A673 (cell line): Measurements from ENCODE around the gene RASSF8. TPM values are rescaled to one million over a fixed set of nuclear protein-coding genes. Genes with fewer than 3 reads are reported as not detected.

Experiments
- BruUV-seq: library from RNA; stranded (reverse); fragments of 400-500 nt; replicated peaks from 2 replicates; lab custom pipeline; 2021; lab: Mats Ljungman, UMichigan
- CTCF ChIA-PET: fragments of 300-600 bp; sonication (Branson Sonifier 250); formaldehyde crosslinking; loops from one replicate; lab custom pipeline; 2022; ENCODE audit warnings: antibody characterized with exemption; lab: Charles Lee
- POLR2A ChIA-PET: fragments of 300-600 bp; sonication (Branson Sonifier 250); formaldehyde crosslinking; loops from one replicate; lab custom pipeline; 2022; ENCODE audit warnings: antibody characterized with exemption; ENCODE audit not compliant: low non-redundant PET; lab: Charles Lee
- DNase-seq: peaks from one replicate; pipeline ENCODE4 v3.0.0-alpha.2; 2015; ENCODE audit warnings: low spot score
- H3K27ac ChIP-seq: fragments of 200-600 bp; sonication (generic); 2 replicates; pipeline ENCODE4 v1.5.1; 2016; ENCODE audit warnings: mixed run types, low read depth, mild to moderate bottlenecking, mixed read lengths, antibody characterized with exemption, low read length; ENCODE audit not compliant: poor library complexity, severe bottlenecking
- H3K27me3 ChIP-seq: fragments of 200-600 bp; sonication (generic); replicated peaks from 2 replicates; pipeline ENCODE4 v1.6.1; 2017; ENCODE audit warnings: mixed run types, low read depth, mild to moderate bottlenecking, mixed read lengths, antibody characterized with exemption, low read length; ENCODE audit not compliant: insufficient read depth, poor library complexity
- H3K36me3 ChIP-seq: fragments of 200-600 bp; sonication (generic); 2 replicates; pipeline ENCODE4 v1.6.1; 2016; ENCODE audit warnings: mixed run types, mild to moderate bottlenecking, mixed read lengths, antibody characterized with exemption, low read length; ENCODE audit not compliant: insufficient read depth, poor library complexity, severe bottlenecking
- H3K4me1 ChIP-seq: fragments of 200-600 bp; sonication (generic); 2 replicates; pipeline ENCODE4 v1.6.1; 2017; ENCODE audit warnings: mixed run types, mild to moderate bottlenecking, mixed read lengths, antibody characterized with exemption, low read length; ENCODE audit not compliant: insufficient read depth, poor library complexity, severe bottlenecking
- H3K4me3 ChIP-seq: fragments of 200-600 bp; sonication (generic); 2 replicates; pipeline ENCODE4 v1.5.1; 2016; ENCODE audit warnings: low read depth, mixed run types, mild to moderate bottlenecking, mixed read lengths, low read length; ENCODE audit not compliant: poor library complexity, severe bottlenecking
- H3K9me3 ChIP-seq: fragments of 200-600 bp; sonication (generic); 2 replicates; pipeline ENCODE4 v1.6.1; 2016; ENCODE audit warnings: mixed run types, low read depth, mild to moderate bottlenecking, mixed read lengths, antibody characterized with exemption, low read length; ENCODE audit not compliant: poor library complexity, severe bottlenecking
- CTCF ChIP-seq: fragments of 300-800, 200-600 bp; sonication (generic); conservative IDR thresholded peaks from 2 replicates; pipeline ENCODE4 v1.5.1; 2017; ENCODE audit warnings: low read depth, mild to moderate bottlenecking, antibody characterized with exemption, low read length, moderate library complexity, mixed read lengths
- EZH2 ChIP-seq: fragments of 200-600 bp; sonication (generic); IDR thresholded peaks from 2 replicates; pipeline ENCODE4 v1.6.1; 2017; ENCODE audit warnings: borderline replicate concordance, low read depth, mild to moderate bottlenecking, mixed read lengths, antibody characterized with exemption, low read length; ENCODE audit not compliant: poor library complexity, severe bottlenecking
- intact Hi-C: fragments of 100-400 bp; cut with micrococcal nuclease; formaldehyde crosslinking; loops from one replicate; pipeline ENCODE4 v1.10.0; 2022; ENCODE audit not compliant: unreplicated experiment
- total RNA-seq: library from RNA; stranded (reverse); gene quantifications from 2 replicates; pipeline ENCODE4 v1.2.3, GENCODE V29; 2021

RASSF8 gene
- total RNA-seq, 1 experiment from 2014 or later, result 23.1 TPM

GRCh38 chr12:26114720-26115401 lies 156.4 kb downstream of the RASSF8 start:
- Histone ChIP-seq H3K27ac (peak overlapping the region; percentile 67), H3K4me3 (peak overlapping the region; percentile 63), H3K9me3 (no peaks in the 10 kb centered on the region), H3K36me3 (no peaks in the 10 kb centered on the region), H3K27me3 (no peaks in the 10 kb centered on the region), H3K4me1 (peaks cover 18% of the 10 kb centered on the region)
- no peak for DNase-seq
- POLR2A ChIA-PET, result interaction anchor here (0.6 kb wide), 1 partner anchor 537 kb away, joined by 3 read pairs; no protein-coding TSS in a partner anchor
- BruUV-seq, result no TSS peak
- CTCF ChIA-PET, result interaction anchor here (1.4 kb wide), 1 partner anchor 587 kb away, joined by 3 read pairs; no protein-coding TSS in a partner anchor
- intact Hi-C loops, result loop anchor here (10.0 kb wide), 1 partner anchor 770 kb away; no protein-coding TSS in a partner anchor
- no peak for TF ChIP-seq CTCF
- no peak for TF ChIP-seq EZH2

GRCh38 chr12:26116829-26117715 lies 158.6 kb downstream of the RASSF8 start:
- Histone ChIP-seq H3K27ac (no peak overlapping the region), H3K27me3 (no peaks in the 10 kb centered on the region), H3K9me3 (no peaks in the 10 kb centered on the region), H3K4me1 (peaks cover 18% of the 10 kb centered on the region), H3K36me3 (no peaks in the 10 kb centered on the region), H3K4me3 (no peak overlapping the region)
- no peak for TF ChIP-seq EZH2
- no peak for TF ChIP-seq CTCF
- ChIA-PET CTCF (no interaction called here), POLR2A (no interaction called here)
- intact Hi-C loops, result loop anchor here (10.0 kb wide), 1 partner anchor 768 kb away; no protein-coding TSS in a partner anchor
- no peak for DNase-seq
- BruUV-seq, result no TSS peak

- POLR2A ChIA-PET, result no interaction called here
- H3K27ac ChIP-seq, result no peak overlapping the region
- TF ChIP-seq CTCF (no peak), EZH2 (no peak)
- peaks cover 14% of the 10 kb centered on the region for H3K4me1 ChIP-seq
- no peak overlapping the region for H3K4me3 ChIP-seq
- intact Hi-C loops, result loop anchor here (2.0 to 10.0 kb wide), 3 partner anchors 496 to 766 kb away; no protein-coding TSS in a partner anchor
- H3K36me3 ChIP-seq, result no peaks in the 10 kb centered on the region
- DNase-seq, result no peak
- CTCF ChIA-PET, result interaction anchor here (0.6 to 2.1 kb wide), 2 partner anchors 405 to 496 kb away, joined by 3 to 12 read pairs; no protein-coding TSS in a partner anchor
- BruUV-seq, result no TSS peak
- no peaks in the 10 kb centered on the region for H3K9me3 ChIP-seq
- peaks cover 7% of the 10 kb centered on the region for H3K27me3 ChIP-seq
These were observed 159.8 kb downstream of the RASSF8 start for GRCh38 chr12:26118308-26118707.
